ENCODE measurements around the gene PSG3. TPM values are rescaled to one million over a fixed set of nuclear protein-coding genes. Genes with fewer than 3 reads are reported as not detected.
"Not testable (repeated sequence)": the region's sequence is repeated elsewhere in the genome, so short reads cannot be mapped to it uniquely, and the experiment has no call there.

Gene PSG3
- total RNA-seq, 1 donor from 2014 or later = not detected

- Mint-ChIP-seq H3K27me3 (peaks cover 15% of the 10 kb centered on the region), H3K4me1 (no peaks in the 10 kb centered on the region), H3K36me3 (ENCODE audit: low read depth) (no peaks in the 10 kb centered on the region), H3K27ac (no peak overlapping the region), H3K9me3 (no peaks in the 10 kb centered on the region), H3K4me3 (no peak overlapping the region)
- ChIA-PET POLR2A (no interaction called here), CTCF (no interaction called here)
- ATAC-seq (ENCODE audit: low read depth) (no peak), DNase-seq (no peak)
- intact Hi-C loops (cut with micrococcal nuclease) = no loop called here
- no peak for TF ChIP-seq CTCF (IDR thresholded peaks at IDR 0.05)
Measured at GRCh38 chr19:42762789-42763188, 22.5 kb upstream of the PSG3 start.

- H3K27me3 Mint-ChIP-seq = peaks cover 13% of the 10 kb centered on the region
- intact Hi-C loops (cut with micrococcal nuclease); ATAC-seq (ENCODE audit: low read depth); CTCF ChIA-PET; H3K4me3 Mint-ChIP-seq; H3K9me3 Mint-ChIP-seq; DNase-seq; H3K4me1 Mint-ChIP-seq; H3K36me3 Mint-ChIP-seq (ENCODE audit: low read depth); H3K27ac Mint-ChIP-seq; POLR2A ChIA-PET: not testable (repeated sequence)
Measured at GRCh38 chr19:42761924-42762295, 21.6 kb upstream of the PSG3 start.

GRCh38 chr19:42760954-42761923, 21.0 kb upstream of the PSG3 start:
- intact Hi-C loops (cut with micrococcal nuclease); POLR2A ChIA-PET: not testable (repeated sequence)

GRCh38 chr19:42758667-42759066, 18.4 kb upstream of the PSG3 start:
- H3K27ac Mint-ChIP-seq; CTCF ChIA-PET; intact Hi-C loops (cut with micrococcal nuclease); DNase-seq; ATAC-seq (ENCODE audit: low read depth); H3K4me1 Mint-ChIP-seq; H3K4me3 Mint-ChIP-seq; POLR2A ChIA-PET; H3K36me3 Mint-ChIP-seq (ENCODE audit: low read depth); H3K9me3 Mint-ChIP-seq: not testable (repeated sequence)
- peaks cover 15% of the 10 kb centered on the region for H3K27me3 Mint-ChIP-seq

More at GRCh38 chr19:42760954-42761923, 21.0 kb upstream of the PSG3 start:
- CTCF ChIA-PET; H3K9me3 Mint-ChIP-seq; H3K4me1 Mint-ChIP-seq; ATAC-seq (ENCODE audit: low read depth); H3K4me3 Mint-ChIP-seq; H3K36me3 Mint-ChIP-seq (ENCODE audit: low read depth); H3K27ac Mint-ChIP-seq; DNase-seq: not testable (repeated sequence)
- H3K27me3 Mint-ChIP-seq = peaks cover 10% of the 10 kb centered on the region

GRCh38 chr19:42752246-42752645, 12.0 kb upstream of the PSG3 start:
- H3K4me1 Mint-ChIP-seq; intact Hi-C loops (cut with micrococcal nuclease); ATAC-seq (ENCODE audit: low read depth); H3K27ac Mint-ChIP-seq; H3K4me3 Mint-ChIP-seq; H3K9me3 Mint-ChIP-seq; DNase-seq; CTCF ChIA-PET; H3K36me3 Mint-ChIP-seq (ENCODE audit: low read depth); POLR2A ChIA-PET: not testable (repeated sequence)
- peaks cover 19% of the 10 kb centered on the region for H3K27me3 Mint-ChIP-seq

- H3K4me1 Mint-ChIP-seq; DNase-seq; H3K9me3 Mint-ChIP-seq; H3K27ac Mint-ChIP-seq; H3K36me3 Mint-ChIP-seq (ENCODE audit: low read depth); ATAC-seq (ENCODE audit: low read depth); H3K4me3 Mint-ChIP-seq; POLR2A ChIA-PET; intact Hi-C loops (cut with micrococcal nuclease); CTCF ChIA-PET: not testable (repeated sequence)
- H3K27me3 Mint-ChIP-seq = peaks cover 13% of the 10 kb centered on the region
Measured at GRCh38 chr19:42741726-42742607, 1.7 kb upstream of the PSG3 start.

GRCh38 chr19:42737581-42738011, 2.7 kb downstream of the PSG3 start:
- CTCF ChIA-PET; ATAC-seq (ENCODE audit: low read depth); H3K36me3 Mint-ChIP-seq (ENCODE audit: low read depth); H3K4me3 Mint-ChIP-seq; POLR2A ChIA-PET; H3K4me1 Mint-ChIP-seq; H3K9me3 Mint-ChIP-seq; intact Hi-C loops (cut with micrococcal nuclease); DNase-seq; H3K27ac Mint-ChIP-seq: not testable (repeated sequence)
- H3K27me3 Mint-ChIP-seq = peaks cover 13% of the 10 kb centered on the region

- intact Hi-C loops (cut with micrococcal nuclease); ATAC-seq (ENCODE audit: low read depth); DNase-seq; CTCF ChIA-PET; H3K27ac Mint-ChIP-seq; POLR2A ChIA-PET; H3K4me1 Mint-ChIP-seq; H3K36me3 Mint-ChIP-seq (ENCODE audit: low read depth); H3K4me3 Mint-ChIP-seq; H3K9me3 Mint-ChIP-seq: not testable (repeated sequence)
- H3K27me3 Mint-ChIP-seq = peaks cover 18% of the 10 kb centered on the region
Measured at GRCh38 chr19:42728341-42728740, 11.9 kb downstream of the PSG3 start.

GRCh38 chr19:42714000-42714399, 26.3 kb downstream of the PSG3 start:
- CTCF ChIA-PET; H3K4me1 Mint-ChIP-seq; POLR2A ChIA-PET; intact Hi-C loops (cut with micrococcal nuclease); H3K36me3 Mint-ChIP-seq (ENCODE audit: low read depth); H3K4me3 Mint-ChIP-seq; DNase-seq; ATAC-seq (ENCODE audit: low read depth); H3K27ac Mint-ChIP-seq: not testable (repeated sequence)
- peaks cover 11% of the 10 kb centered on the region for H3K9me3 Mint-ChIP-seq
- H3K27me3 Mint-ChIP-seq = peaks cover 13% of the 10 kb centered on the region

- Mint-ChIP-seq H3K9me3 (peaks cover 11% of the 10 kb centered on the region), H3K27me3 (peaks cover 21% of the 10 kb centered on the region)
- intact Hi-C loops (cut with micrococcal nuclease); H3K4me3 Mint-ChIP-seq; ATAC-seq (ENCODE audit: low read depth); H3K4me1 Mint-ChIP-seq; H3K27ac Mint-ChIP-seq; POLR2A ChIA-PET; DNase-seq; H3K36me3 Mint-ChIP-seq (ENCODE audit: low read depth); CTCF ChIA-PET: not testable (repeated sequence)
Measured at GRCh38 chr19:42712753-42713152, 27.5 kb downstream of the PSG3 start.

GRCh38 chr19:42710986-42711385, 29.3 kb downstream of the PSG3 start:
- ATAC-seq (ENCODE audit: low read depth); H3K4me3 Mint-ChIP-seq; DNase-seq; H3K27ac Mint-ChIP-seq; H3K9me3 Mint-ChIP-seq; H3K4me1 Mint-ChIP-seq; CTCF ChIA-PET; POLR2A ChIA-PET; intact Hi-C loops (cut with micrococcal nuclease); H3K36me3 Mint-ChIP-seq (ENCODE audit: low read depth): not testable (repeated sequence)
- H3K27me3 Mint-ChIP-seq = peaks cover 19% of the 10 kb centered on the region

Data from activated B cell treated with CpG ODN at 0.5 μM for 24 hours (primary cell).